HCT116 (cell line): ENCODE results near the gene LMCD1.

Experiments used
- CEBPB ChIP-seq: IDR thresholded peaks from 2 replicates; pipeline ENCODE4 v1.6.1; 2012; ENCODE audit warnings: low read depth
- ELF1 ChIP-seq: IDR thresholded peaks from 2 replicates; pipeline ENCODE4 v1.6.1; 2012; ENCODE audit warnings: low read depth, borderline replicate concordance
- EZH2 ChIP-seq: fragments of 200-600 bp; sonication (generic); IDR thresholded peaks from 2 replicates; pipeline ENCODE4 v1.6.1; 2017; ENCODE audit warnings: antibody characterized with exemption, mixed run types
- EZH2phosphoT487 ChIP-seq: fragments of 200-600 bp; IDR thresholded peaks from 2 replicates; pipeline ENCODE4 v1.6.1; 2018; ENCODE audit warnings: antibody characterized with exemption, borderline replicate concordance
- POLR2A ChIP-seq: IDR thresholded peaks from 2 replicates; pipeline ENCODE4 v1.7.0; 2011; ENCODE audit warnings: borderline replicate concordance; ENCODE audit not compliant: insufficient read depth, insufficient read length; ENCODE audit errors: extremely low read depth
- POLR2AphosphoS5 ChIP-seq: IDR thresholded peaks from 2 replicates; pipeline ENCODE4 v1.6.1; 2011; ENCODE audit warnings: mild to moderate bottlenecking, low read depth, low read length, moderate library complexity
- RAD21 ChIP-seq: IDR thresholded peaks from 2 replicates; pipeline ENCODE4 v1.6.1; 2012; ENCODE audit warnings: low read depth, mild to moderate bottlenecking
- TF ChIP-seq, protein P1 (sequence below), 3 experiments: fragments of 200-600 bp in 1 of 3; sonication (generic) in 1 of 3; IDR thresholded peaks in 2 of 3; conservative IDR thresholded peaks in 1 of 3; 2 replicates each; pipeline ENCODE4 v1.5.1; 2012 to 2017; ENCODE audit warnings: low read depth in 2 of 3, low read length in 2 of 3, antibody characterized with exemption in 1 of 3, borderline replicate concordance in 1 of 3, control low read depth in 1 of 3, mild to moderate bottlenecking in 1 of 3, mixed read lengths in 1 of 3, mixed run types in 1 of 3, moderate library complexity in 1 of 3; ENCODE audit not compliant: insufficient read depth in 1 of 3
- TF ChIP-seq, protein P2 (sequence below): IDR thresholded peaks from 2 replicates; pipeline ENCODE4 v1.6.1; 2012

DNA sequence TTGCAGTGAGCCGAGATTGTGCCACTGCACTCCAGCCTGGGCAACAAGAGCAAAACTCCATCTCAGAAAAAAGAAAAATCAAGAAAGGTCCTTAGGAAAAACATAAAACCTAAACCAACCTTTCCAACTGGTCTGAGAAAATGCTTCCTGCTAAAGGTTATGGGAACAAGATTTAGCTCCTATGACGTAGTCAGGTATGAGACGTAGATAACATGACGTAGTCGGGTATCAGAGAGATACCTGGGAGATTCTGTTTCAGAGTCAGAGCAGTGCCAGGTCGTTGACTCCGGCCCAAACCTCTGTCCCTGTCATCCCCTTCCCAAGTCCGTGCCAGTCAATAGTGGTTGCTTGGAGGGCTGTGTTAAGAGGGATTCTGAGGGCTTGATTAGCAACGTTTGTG is 39.9 kb downstream of the LMCD1 start:
- TF ChIP-seq EZH2 (no peak), EZH2phosphoT487 (no peak), POLR2AphosphoS5 (no peak), CEBPB (no peak), POLR2A (no peak), RAD21 (no peak), ELF1 (no peak)
- TF ChIP-seq, protein P1, sequence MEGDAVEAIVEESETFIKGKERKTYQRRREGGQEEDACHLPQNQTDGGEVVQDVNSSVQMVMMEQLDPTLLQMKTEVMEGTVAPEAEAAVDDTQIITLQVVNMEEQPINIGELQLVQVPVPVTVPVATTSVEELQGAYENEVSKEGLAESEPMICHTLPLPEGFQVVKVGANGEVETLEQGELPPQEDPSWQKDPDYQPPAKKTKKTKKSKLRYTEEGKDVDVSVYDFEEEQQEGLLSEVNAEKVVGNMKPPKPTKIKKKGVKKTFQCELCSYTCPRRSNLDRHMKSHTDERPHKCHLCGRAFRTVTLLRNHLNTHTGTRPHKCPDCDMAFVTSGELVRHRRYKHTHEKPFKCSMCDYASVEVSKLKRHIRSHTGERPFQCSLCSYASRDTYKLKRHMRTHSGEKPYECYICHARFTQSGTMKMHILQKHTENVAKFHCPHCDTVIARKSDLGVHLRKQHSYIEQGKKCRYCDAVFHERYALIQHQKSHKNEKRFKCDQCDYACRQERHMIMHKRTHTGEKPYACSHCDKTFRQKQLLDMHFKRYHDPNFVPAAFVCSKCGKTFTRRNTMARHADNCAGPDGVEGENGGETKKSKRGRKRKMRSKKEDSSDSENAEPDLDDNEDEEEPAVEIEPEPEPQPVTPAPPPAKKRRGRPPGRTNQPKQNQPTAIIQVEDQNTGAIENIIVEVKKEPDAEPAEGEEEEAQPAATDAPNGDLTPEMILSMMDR (IDR thresholded peaks at IDR 0.05 in 2 of 3, conservative IDR thresholded peaks at IDR 0.05 in 1 of 3; ENCODE audit: borderline replicate concordance in 1 of 3, insufficient read depth in 1 of 3, low read depth in 2 of 3, low read length in 2 of 3) = no peak
- TF ChIP-seq, protein P2, sequence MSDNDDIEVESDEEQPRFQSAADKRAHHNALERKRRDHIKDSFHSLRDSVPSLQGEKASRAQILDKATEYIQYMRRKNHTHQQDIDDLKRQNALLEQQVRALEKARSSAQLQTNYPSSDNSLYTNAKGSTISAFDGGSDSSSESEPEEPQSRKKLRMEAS = no peak
